K562 (cell line): ENCODE results near the gene FANCC. TPM values are rescaled to one million over a fixed set of nuclear protein-coding genes. Genes with fewer than 3 reads are reported as not detected.

Experiments
- ATAC-seq: fragments of 200-7000 bp; cut with Tn5 transposase; 3 replicates; pipeline ENCODE4 v1.9.1; 2020; ENCODE audit warnings: moderate library complexity
- BruUV-seq: library from RNA; stranded (reverse); fragments of 400-500 nt; replicated peaks from 2 replicates; lab custom pipeline; 2021; lab: Mats Ljungman, UMichigan
- CTCF ChIA-PET: fragments of 300-600 bp; formaldehyde crosslinking; extraction: SDS; loops from one replicate; lab custom pipeline; 2021; ENCODE audit warnings: low intra/inter-chr PET ratio; lab: Yijun Ruan, JAX
- POLR2A ChIA-PET: fragments of 300-600, 350-650 bp; sonication (Branson Sonifier 250); formaldehyde crosslinking; extraction: SDS; loops from one replicate; lab custom pipeline; 2021; ENCODE audit warnings: antibody characterized with exemption, inconsistent platforms; lab: Yijun Ruan, JAX
- DNase-seq, 4 experiments: peaks; one replicate each; pipeline versions ENCODE4 v3.0.0 to v3.0.0-alpha.2; 2011 to 2018; ENCODE audit warnings: low spot score in 3 of 4, mixed read lengths in 3 of 4; ENCODE audit errors: extremely low read depth in 1 of 4
- FAIRE-seq: peaks from 2 replicates; lab custom pipeline; 2011; peaks lifted over from hg19 to GRCh38; lab: Jason Lieb, UNC
- H2AFZ ChIP-seq: 2 replicates; pipeline ENCODE4 v1.6.0; 2011; ENCODE audit warnings: low read depth, low read length, control low read depth, inconsistent platforms
- H3K27ac ChIP-seq: fragments of 200-600 bp; 3 replicates; pipeline ENCODE4 v1.8.0; 2011; ENCODE audit warnings: low read depth, mild to moderate bottlenecking, control low read depth, inconsistent platforms, low read length, moderate library complexity, mixed read lengths; ENCODE audit errors: extremely low read depth
- H3K27me3 ChIP-seq, 2 experiments: fragments of 300-600 bp in 1 of 2; 2 replicates in 1 of 2; 3 replicates in 1 of 2; pipeline versions ENCODE4 v1.6.0 to v1.8.0; 2011; ENCODE audit warnings: inconsistent platforms in 2 of 2, low read length in 2 of 2, mild to moderate bottlenecking in 1 of 2, mixed read lengths in 1 of 2, moderate library complexity in 1 of 2; ENCODE audit not compliant: control insufficient read depth in 2 of 2, insufficient read depth in 2 of 2
- H3K36me3 ChIP-seq: fragments of 300-600 bp; 3 replicates; pipeline ENCODE4 v1.8.0; 2011; ENCODE audit warnings: mild to moderate bottlenecking, low read length, inconsistent platforms; ENCODE audit not compliant: control insufficient read depth, insufficient read depth
- H3K4me1 ChIP-seq, 2 experiments: fragments of 200-600 bp in 1 of 2; replicated peaks in 1 of 2; 2 replicates in 1 of 2; 3 replicates in 1 of 2; pipeline versions ENCODE4 v1.5.1 to v1.8.0; 2011; ENCODE audit warnings: inconsistent platforms in 2 of 2, low read length in 2 of 2, mild to moderate bottlenecking in 1 of 2, mixed read lengths in 1 of 2, moderate library complexity in 1 of 2; ENCODE audit not compliant: control insufficient read depth in 2 of 2, insufficient read depth in 2 of 2
- H3K4me2 ChIP-seq: 2 replicates; pipeline ENCODE4 v1.6.1; 2011; ENCODE audit warnings: low read length, control low read depth, inconsistent platforms, mixed read lengths; ENCODE audit not compliant: insufficient read depth
- H3K4me3 ChIP-seq: fragments of 200-600 bp; sonication (generic), shearing (Covaris generic); 2 replicates; pipeline ENCODE4 v1.5.1; 2016; ENCODE audit warnings: control low read depth, inconsistent platforms
- H3K79me2 ChIP-seq: fragments of 200-600 bp; 3 replicates; pipeline ENCODE4 v1.8.0; 2011; ENCODE audit warnings: low read length, inconsistent platforms; ENCODE audit not compliant: control insufficient read depth, insufficient read depth
- H3K9ac ChIP-seq, 2 experiments: 2 replicates each; pipeline versions ENCODE4 v1.6.0 to v1.6.1; 2011; ENCODE audit warnings: low read depth in 2 of 2, low read length in 2 of 2, control low read depth in 1 of 2, inconsistent platforms in 1 of 2, mild to moderate bottlenecking in 1 of 2, mixed read lengths in 1 of 2; ENCODE audit not compliant: insufficient read depth in 1 of 2
- H3K9me1 ChIP-seq: one replicate; pipeline ENCODE4 v1.6.0; 2011; ENCODE audit warnings: inconsistent platforms, mild to moderate bottlenecking, low read length, moderate library complexity; ENCODE audit not compliant: control insufficient read depth, insufficient read depth
- H3K9me3 ChIP-seq: replicated peaks from 2 replicates; pipeline ENCODE4 v1.5.1; 2011; ENCODE audit warnings: low read depth, low read length, inconsistent platforms; ENCODE audit not compliant: control insufficient read depth, insufficient read depth
- H4K20me1 ChIP-seq: replicated peaks from 2 replicates; pipeline ENCODE4 v1.6.1; 2011; ENCODE audit warnings: low read length, inconsistent platforms, mixed read lengths; ENCODE audit not compliant: control insufficient read depth, insufficient read depth
- FOXK1 ChIP-seq: sonication (generic); formaldehyde crosslinking; IDR thresholded peaks from 2 replicates; pipeline ENCODE4 v1.8.0; 2022; ENCODE audit warnings: missing genetic modification reagents, mild to moderate bottlenecking, borderline replicate concordance
- whole genome bisulfite sequencing: fragments of 100-300 bp; shearing (Covaris generic); methylation state at CpG from one replicate; pipeline ENCODE4 v1.1.6; 2016; ENCODE audit warnings: low coverage, mixed read lengths; ENCODE audit not compliant: insufficient coverage; ENCODE audit errors: missing lambda C conversion rate; 5-methylcytosine and 5-hydroxymethylcytosine counted together
- in situ Hi-C: fragments of 300-500 bp; cut with MboI; formaldehyde crosslinking; loops from 4 replicates; pipeline ENCODE4 v1.15.0; 2018; ENCODE audit warnings: inconsistent platforms, mixed read lengths
- intact Hi-C: fragments of 100-400 bp; cut with micrococcal nuclease; formaldehyde crosslinking; loops from 2 replicates; pipeline ENCODE4 v1.14.2; 2022
- polyA plus RNA-seq, 8 experiments: library from polyadenylated mRNA; depleted of rRNA in 4 of 8; stranded (reverse) in 5 of 8; unstranded in 3 of 8; fragments of >200 nt; fragmentation: Nextera tagmentation in 2 of 8; fragmentation: Illumina TruSeq in 1 of 8; extraction: Ambion mirVana in 2 of 8; extraction: Trizol in 1 of 8; gene quantifications; 2 replicates each; pipeline versions ENCODE4 v1.2.1 to v1.2.3, GENCODE V29; 2011 to 2014; ENCODE audit warnings: inconsistent platforms in 1 of 8, missing spikeins in 1 of 8
- total RNA-seq, 7 experiments: library from RNA; depleted of rRNA in 6 of 7; stranded (reverse); fragments of >200 nt in 6 of 7; fragmentation: Illumina TruSeq in 2 of 7; extraction: Trizol in 2 of 7; gene quantifications; 2 replicates each; pipeline versions ENCODE4 v1.2.1 to v1.2.3, GENCODE V29; 2011 to 2021; ENCODE audit warnings: low replicate concordance in 1 of 7
- TF ChIP-seq, protein P1 (sequence below): fragments of 250-450 bp; sonication (Bioruptor Pico); IDR thresholded peaks from 2 replicates; pipeline ENCODE4 v1.9.0; 2021; ENCODE audit warnings: mild to moderate bottlenecking

FANCC gene
- total and polyA plus RNA-seq, 9 of the 15 experiments (the other 6 are each of a cell fraction or from before 2014, with no cell fraction given) = 4.6 to 18.4 (median 14.2) TPM

DNA sequence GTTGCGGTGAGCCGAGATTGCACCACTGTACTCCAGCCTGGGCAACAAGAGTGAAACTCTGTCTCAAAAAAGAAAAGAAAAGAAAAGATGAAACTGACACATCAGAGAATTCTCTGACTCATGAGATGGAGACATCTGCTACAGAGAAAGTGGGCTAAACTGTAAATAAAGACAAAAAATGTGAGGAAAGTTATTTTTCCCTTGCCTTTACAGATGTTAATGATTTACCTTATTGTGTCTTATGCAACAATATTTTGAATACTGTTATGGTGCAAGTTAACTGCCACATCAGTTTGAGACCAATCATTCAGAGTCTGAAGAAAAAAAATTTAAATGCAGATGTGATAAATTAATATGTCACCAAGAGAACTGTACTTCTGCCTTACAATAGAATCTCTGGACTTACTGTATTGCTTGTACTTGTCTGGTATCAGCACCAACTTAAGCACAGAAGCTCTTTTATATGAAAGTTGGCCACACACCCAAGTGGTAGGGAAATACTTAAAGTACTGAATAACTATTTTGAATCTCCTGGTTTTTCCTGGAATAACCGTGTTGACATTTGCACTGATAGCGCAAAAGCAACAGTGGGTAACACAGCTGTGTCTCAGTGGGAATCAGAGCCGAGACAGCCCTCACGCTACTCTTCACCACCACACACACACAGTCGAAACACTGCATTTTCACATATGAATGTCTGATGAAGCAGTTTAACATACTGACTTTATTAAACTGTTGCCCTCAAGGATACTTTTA lies 169.9 kb downstream of the FANCC start:
- no TSS peak for BruUV-seq
- H3K79me2 ChIP-seq = no peaks in the 10 kb centered on the region
- H3K36me3 ChIP-seq = no peaks in the 10 kb centered on the region
- intact Hi-C loops (no loop called here), in situ Hi-C loops (no loop called here)
- H3K9ac ChIP-seq = no peak overlapping the region
- WGBS = 41% methylated on average over 5 of the region's 7 CpGs
- no peak overlapping the region for H3K4me2 ChIP-seq
- no peaks in the 10 kb centered on the region for H3K9me1 ChIP-seq
- H3K4me1 ChIP-seq = no peaks in the 10 kb centered on the region
- no peak overlapping the region for H3K4me3 ChIP-seq
- no peak overlapping the region for H2AFZ ChIP-seq
- ChIA-PET POLR2A (no interaction called here), CTCF (no interaction called here)
- no peak for TF ChIP-seq FOXK1 (CRISPR knock-in tag)
- TF ChIP-seq, protein P1, sequence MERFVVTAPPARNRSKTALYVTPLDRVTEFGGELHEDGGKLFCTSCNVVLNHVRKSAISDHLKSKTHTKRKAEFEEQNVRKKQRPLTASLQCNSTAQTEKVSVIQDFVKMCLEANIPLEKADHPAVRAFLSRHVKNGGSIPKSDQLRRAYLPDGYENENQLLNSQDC (CRISPR knock-in tag) = no peak
- no peak overlapping the region for H3K27ac ChIP-seq
- DNase-seq (no peak), ATAC-seq (no peak), FAIRE-seq (no peak)
- H3K9me3 ChIP-seq = no peaks in the 10 kb centered on the region
- H3K27me3 ChIP-seq = no peaks in the 10 kb centered on the region
- no peaks in the 10 kb centered on the region for H4K20me1 ChIP-seq
